Panc1 (cell line): ENCODE results near the gene CXCR6. TPM values are rescaled to one million over a fixed set of nuclear protein-coding genes. Genes with fewer than 3 reads are reported as not detected.

Source experiments
- ATAC-seq: fragments of 200-7000 bp; cut with Tn5 transposase; 2 replicates; pipeline ENCODE4 v1.9.1; 2020; ENCODE audit warnings: mild to moderate bottlenecking, moderate library complexity
- BruUV-seq: library from RNA; stranded (reverse); fragments of 400-500 nt; replicated peaks from 2 replicates; lab custom pipeline; 2021; lab: Mats Ljungman, UMichigan
- CTCF ChIA-PET: fragments of 300-600 bp; sonication (Branson Sonifier 250); formaldehyde crosslinking; loops from one replicate; lab custom pipeline; 2022; ENCODE audit warnings: antibody characterized with exemption; lab: Charles Lee
- POLR2A ChIA-PET: fragments of 300-600 bp; sonication (Branson Sonifier 250); formaldehyde crosslinking; loops from one replicate; lab custom pipeline; 2022; ENCODE audit warnings: antibody characterized with exemption; lab: Charles Lee
- DNase-seq: peaks from one replicate; pipeline ENCODE4 v3.0.0-alpha.2; 2010; ENCODE audit warnings: low read depth, low spot score
- H3K27ac ChIP-seq: 2 replicates; pipeline ENCODE4 v1.5.1; 2011; ENCODE audit warnings: mild to moderate bottlenecking, low read length, inconsistent platforms
- H3K27me3 ChIP-seq: fragments of 200-500 bp; sonication (Bioruptor generic); 2 replicates; pipeline ENCODE4 v1.6.0; 2014; ENCODE audit warnings: low read length, inconsistent platforms; ENCODE audit not compliant: control insufficient read depth, insufficient read depth
- H3K36me3 ChIP-seq: fragments of 200-500 bp; sonication (Bioruptor generic); 2 replicates; pipeline ENCODE4 v1.5.1; 2014; ENCODE audit warnings: inconsistent platforms, mild to moderate bottlenecking, low read length, moderate library complexity; ENCODE audit not compliant: control insufficient read depth, insufficient read depth
- H3K4me1 ChIP-seq: 2 replicates; pipeline ENCODE4 v1.5.1; 2011; ENCODE audit warnings: inconsistent platforms, mild to moderate bottlenecking, low read length, moderate library complexity; ENCODE audit not compliant: control insufficient read depth, insufficient read depth
- H3K4me3 ChIP-seq, 2 experiments: 2 replicates each; pipeline ENCODE4 v1.5.1; 2011 to 2012; ENCODE audit warnings: low read depth in 2 of 2, low read length in 2 of 2, mild to moderate bottlenecking in 2 of 2, inconsistent platforms in 1 of 2, moderate library complexity in 1 of 2
- H3K9me3 ChIP-seq: fragments of 200-500 bp; sonication (Bioruptor generic); 2 replicates; pipeline ENCODE4 v1.5.1; 2014; ENCODE audit warnings: low read depth, mild to moderate bottlenecking, inconsistent platforms, low read length, moderate library complexity; ENCODE audit not compliant: control insufficient read depth, insufficient read depth
- CTCF ChIP-seq: fragments of 450-650 bp; IDR thresholded peaks from 2 replicates; pipeline ENCODE4 v1.5.1; 2017; ENCODE audit warnings: mild to moderate bottlenecking
- POLR2AphosphoS5 ChIP-seq: IDR thresholded peaks from 2 replicates; pipeline ENCODE4 v1.6.1; 2012; ENCODE audit warnings: mild to moderate bottlenecking, low read depth, low read length, moderate library complexity
- REST ChIP-seq, 2 experiments: IDR thresholded peaks; 2 replicates each; pipeline ENCODE4 v1.6.1; 2011 to 2012; ENCODE audit warnings: low read depth in 2 of 2, control low read depth in 1 of 2, low read length in 1 of 2, mild to moderate bottlenecking in 1 of 2, moderate library complexity in 1 of 2; ENCODE audit not compliant: insufficient read depth in 1 of 2
- SIN3A ChIP-seq: IDR thresholded peaks from 2 replicates; pipeline ENCODE4 v1.6.1; 2012; ENCODE audit warnings: low read depth, mild to moderate bottlenecking, low read length, moderate library complexity, borderline replicate concordance; ENCODE audit not compliant: insufficient read depth
- TCF7L2 ChIP-seq: IDR thresholded peaks from 2 replicates; pipeline ENCODE4 v1.6.1; 2011; ENCODE audit warnings: mild to moderate bottlenecking, low read depth, low read length, inconsistent platforms
- in situ Hi-C: cut with HindIII; loops from 2 replicates; pipeline ENCODE4 v1.10.0; 2016; ENCODE audit warnings: low sequenced_read_pairs, low pct_unique_long_range_greater_than_20kb
- intact Hi-C: fragments of 100-400 bp; cut with micrococcal nuclease; formaldehyde crosslinking; loops from one replicate; pipeline ENCODE4 v1.10.0; 2022; ENCODE audit not compliant: unreplicated experiment
- total RNA-seq: library from RNA; stranded (reverse); gene quantifications from one replicate; pipeline ENCODE4 v1.2.1, GENCODE V29; 2021; ENCODE audit not compliant: unreplicated experiment

CXCR6 gene
- total RNA-seq, 1 experiment from 2014 or later: not detected

DNA sequence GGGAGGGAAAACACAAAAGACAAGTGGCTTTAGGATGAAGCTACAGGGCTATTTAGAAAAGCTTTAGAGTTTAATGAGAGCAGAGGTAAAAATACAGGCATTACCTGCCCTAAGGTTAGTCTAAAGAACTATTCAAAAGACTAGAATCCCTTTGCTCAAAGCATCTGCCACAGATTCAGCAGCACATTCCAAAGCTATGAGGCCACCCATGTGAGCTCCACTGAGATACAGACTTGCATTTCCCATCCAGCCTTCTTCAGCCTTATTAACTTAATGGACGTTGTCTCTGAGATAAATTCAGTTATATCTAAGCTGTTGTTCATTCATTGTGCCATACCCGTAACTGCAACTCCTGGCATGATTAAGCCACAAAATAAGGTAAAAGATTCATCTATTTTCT lies 25.4 kb downstream of the CXCR6 start:
- no peak for ATAC-seq
- Histone ChIP-seq H3K27me3 (no peaks in the 10 kb centered on the region), H3K36me3 (no peaks in the 10 kb centered on the region), H3K4me1 (no peaks in the 10 kb centered on the region), H3K27ac (no peak overlapping the region), H3K9me3 (no peaks in the 10 kb centered on the region), H3K4me3 (no peak overlapping the region)
- TF ChIP-seq REST (IDR thresholded peaks at IDR 0.05; ENCODE audit: insufficient read depth in 1 of 2, low read depth in 2 of 2, low read length in 1 of 2) (no peak), SIN3A (no peak), POLR2AphosphoS5 (no peak), CTCF (no peak), TCF7L2 (no peak)
- ChIA-PET CTCF (no interaction called here), POLR2A (no interaction called here)
- no peak for DNase-seq
- BruUV-seq: no TSS peak
- in situ Hi-C loops: no loop called here
- intact Hi-C loops: no loop called here

GRCh38 chr3:45969116-45969515 lies 25.9 kb downstream of the CXCR6 start:
- TF ChIP-seq TCF7L2 (no peak), REST (IDR thresholded peaks at IDR 0.05; ENCODE audit: insufficient read depth in 1 of 2, low read depth in 2 of 2, low read length in 1 of 2) (no peak), CTCF (no peak), SIN3A (no peak), POLR2AphosphoS5 (no peak)
- ATAC-seq: no peak
- H3K27ac ChIP-seq: no peak overlapping the region
- no peaks in the 10 kb centered on the region for H3K27me3 ChIP-seq
- no peak overlapping the region for H3K4me3 ChIP-seq
- intact Hi-C loops: no loop called here
- ChIA-PET POLR2A (no interaction called here), CTCF (no interaction called here)
- no TSS peak for BruUV-seq
- H3K36me3 ChIP-seq: no peaks in the 10 kb centered on the region
- no peak for DNase-seq
- no peaks in the 10 kb centered on the region for H3K4me1 ChIP-seq
- H3K9me3 ChIP-seq: no peaks in the 10 kb centered on the region
- in situ Hi-C loops: no loop called here
